Measurements from ENCODE around the gene PRSS3. TPM values are rescaled to one million over a fixed set of nuclear protein-coding genes. Genes with fewer than 3 reads are reported as not detected.
"Not testable (repeated sequence)": the region's sequence is repeated elsewhere in the genome, so short reads cannot be mapped to it uniquely, and the experiment has no call there.

PRSS3 gene
- total and polyA plus RNA-seq, 10 of the 15 experiments (the other 5 are each of a cell fraction or from before 2014, with no cell fraction given): 0.54 TPM; not detected in 9

DNA sequence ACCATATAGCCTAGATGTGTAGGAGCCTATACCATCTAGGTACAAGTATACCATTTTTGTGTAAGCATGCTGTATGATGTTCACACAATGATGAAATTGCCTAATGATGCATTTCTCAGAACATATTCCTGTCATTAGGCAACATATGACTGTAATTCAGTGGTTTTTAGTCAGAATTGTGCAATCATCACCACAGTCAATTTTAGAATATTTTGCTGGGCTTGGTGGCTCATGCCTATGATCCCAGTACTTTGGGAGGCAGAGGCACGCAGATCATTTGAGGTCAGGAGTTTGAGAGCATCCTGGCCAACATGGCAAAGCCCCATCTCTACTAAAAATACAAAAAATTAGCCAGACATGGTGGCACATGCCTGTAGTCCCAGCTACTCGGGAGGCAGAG, 40.9 kb downstream of the PRSS3 start:
- intact Hi-C loops (cut with micrococcal nuclease; ENCODE audit: unreplicated experiment); H3K27ac ChIP-seq (ENCODE audit: control insufficient read depth, insufficient read depth); H3K27me3 ChIP-seq (replicated peaks in 1 of 2; ENCODE audit: control insufficient read depth in 2 of 2, insufficient read depth in 2 of 2, low read length in 1 of 2); H2AFZ ChIP-seq (ENCODE audit: control insufficient read depth, low read depth, low read length); H3K9me3 ChIP-seq (replicated peaks; ENCODE audit: control insufficient read depth, insufficient read depth, low read length); DNase-seq (ENCODE audit: low read depth, low spot score); H3K4me3 ChIP-seq; H4K20me1 ChIP-seq (ENCODE audit: control insufficient read depth, insufficient read depth); in situ Hi-C loops (cut with MboI); POLR2A ChIA-PET; BruUV-seq (replicated peaks); H3K9ac ChIP-seq (ENCODE audit: control insufficient read depth, insufficient read depth, low read length); H3K36me3 ChIP-seq (ENCODE audit: control insufficient read depth in 2 of 2, insufficient read depth in 2 of 2, low read length in 1 of 2); H3K4me2 ChIP-seq (ENCODE audit: control insufficient read depth, insufficient read depth): not testable (repeated sequence)
- H3K4me1 ChIP-seq (ENCODE audit: control insufficient read depth, insufficient read depth, low read length): peaks cover 11% of the 10 kb centered on the region
- ChIA-PET RAD21 (ENCODE audit: unreplicated experiment) (interaction anchor here (0.7 to 2.6 kb wide), 3 partner anchors 16 to 1278 kb away, joined by 3 to 12 read pairs (median 3); partner anchors contain the start of gene UBE2R2), SMC1A (ENCODE audit: uncharacterized antibody, unreplicated experiment) (interaction anchor here (0.6 to 6.2 kb wide), 9 partner anchors 11 to 244 kb away, joined by 3 to 38 read pairs (median 5); no protein-coding TSS in a partner anchor), CTCF (interaction anchor here (0.8 to 5.3 kb wide), 5 partner anchors 14 to 58 kb away, joined by 3 to 43 read pairs (median 5); no protein-coding TSS in a partner anchor)
- ATAC-seq (peak; percentile 81), FAIRE-seq (peak; percentile 18)
- TF ChIP-seq DPF2 (IDR thresholded peaks at IDR 0.05) (0 out of 2 replicates have a peak, but pooled peaks have one; percentile 22), RUNX3 (IDR thresholded peaks at IDR 0.05; ENCODE audit: low read length) (peak; percentile 88), CREM (IDR thresholded peaks at IDR 0.05; ENCODE audit: low read depth) (peak; percentile 90), BCL11A (IDR thresholded peaks at IDR 0.05; ENCODE audit: low read depth, low read length) (peak; percentile 72), CREB1 (IDR thresholded peaks at IDR 0.05; ENCODE audit: low read depth) (peak; percentile 86), IKZF2 (IDR thresholded peaks at IDR 0.05) (peak in 1 of 2 experiments; percentile 34; a peak in 1 of 4 replicates), EED (IDR thresholded peaks at IDR 0.05; ENCODE audit: low read depth) (peak; percentile 75), MTA2 (IDR thresholded peaks at IDR 0.05; ENCODE audit: low read depth) (0 out of 2 replicates have a peak, but pooled peaks have one; percentile 21), JUNB (IDR thresholded peaks at IDR 0.05) (peak; percentile 98), IRF4 (IDR thresholded peaks at IDR 0.05; ENCODE audit: low read depth, low read length) (peak; percentile 86), NFIC (IDR thresholded peaks at IDR 0.05; ENCODE audit: low read depth, low read length) (peak; percentile 54; the same call in 1 of the 2 replicates), CEBPB (IDR thresholded peaks at IDR 0.05; ENCODE audit: borderline replicate concordance in 1 of 2, low read depth in 2 of 2, low read length in 2 of 2) (peak; percentile 74 to 83; a peak in 2 of 4 replicates)
- TF ChIP-seq, protein P1, sequence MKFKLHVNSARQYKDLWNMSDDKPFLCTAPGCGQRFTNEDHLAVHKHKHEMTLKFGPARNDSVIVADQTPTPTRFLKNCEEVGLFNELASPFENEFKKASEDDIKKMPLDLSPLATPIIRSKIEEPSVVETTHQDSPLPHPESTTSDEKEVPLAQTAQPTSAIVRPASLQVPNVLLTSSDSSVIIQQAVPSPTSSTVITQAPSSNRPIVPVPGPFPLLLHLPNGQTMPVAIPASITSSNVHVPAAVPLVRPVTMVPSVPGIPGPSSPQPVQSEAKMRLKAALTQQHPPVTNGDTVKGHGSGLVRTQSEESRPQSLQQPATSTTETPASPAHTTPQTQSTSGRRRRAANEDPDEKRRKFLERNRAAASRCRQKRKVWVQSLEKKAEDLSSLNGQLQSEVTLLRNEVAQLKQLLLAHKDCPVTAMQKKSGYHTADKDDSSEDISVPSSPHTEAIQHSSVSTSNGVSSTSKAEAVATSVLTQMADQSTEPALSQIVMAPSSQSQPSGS (IDR thresholded peaks at IDR 0.05; ENCODE audit: low read length): peak; percentile 62
- TF ChIP-seq, protein P2, sequence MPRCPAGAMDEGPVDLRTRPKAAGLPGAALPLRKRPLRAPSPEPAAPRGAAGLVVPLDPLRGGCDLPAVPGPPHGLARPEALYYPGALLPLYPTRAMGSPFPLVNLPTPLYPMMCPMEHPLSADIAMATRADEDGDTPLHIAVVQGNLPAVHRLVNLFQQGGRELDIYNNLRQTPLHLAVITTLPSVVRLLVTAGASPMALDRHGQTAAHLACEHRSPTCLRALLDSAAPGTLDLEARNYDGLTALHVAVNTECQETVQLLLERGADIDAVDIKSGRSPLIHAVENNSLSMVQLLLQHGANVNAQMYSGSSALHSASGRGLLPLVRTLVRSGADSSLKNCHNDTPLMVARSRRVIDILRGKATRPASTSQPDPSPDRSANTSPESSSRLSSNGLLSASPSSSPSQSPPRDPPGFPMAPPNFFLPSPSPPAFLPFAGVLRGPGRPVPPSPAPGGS (IDR thresholded peaks at IDR 0.05; ENCODE audit: borderline replicate concordance, insufficient read depth, low read depth, low read length, poor library complexity, severe bottlenecking): peak; percentile 16
- peaks cover 83% of the 10 kb centered on the region for H3K79me2 ChIP-seq (ENCODE audit: control insufficient read depth, insufficient read depth, low read length)
- 31% methylated on average over 2 of the region's 2 CpGs for WGBS (ENCODE audit: insufficient coverage, insufficient replicate concordance, low lambda C conversion rate, missing lambda C conversion rate)

All from GM12878 (cell line).